ENCODE results near the gene POMT1. TPM values are rescaled to one million over a fixed set of nuclear protein-coding genes. Genes with fewer than 3 reads are reported as not detected.

The POMT1 gene
- total RNA-seq, 1 donor from 2014 or later, result 31.1 TPM

DNA sequence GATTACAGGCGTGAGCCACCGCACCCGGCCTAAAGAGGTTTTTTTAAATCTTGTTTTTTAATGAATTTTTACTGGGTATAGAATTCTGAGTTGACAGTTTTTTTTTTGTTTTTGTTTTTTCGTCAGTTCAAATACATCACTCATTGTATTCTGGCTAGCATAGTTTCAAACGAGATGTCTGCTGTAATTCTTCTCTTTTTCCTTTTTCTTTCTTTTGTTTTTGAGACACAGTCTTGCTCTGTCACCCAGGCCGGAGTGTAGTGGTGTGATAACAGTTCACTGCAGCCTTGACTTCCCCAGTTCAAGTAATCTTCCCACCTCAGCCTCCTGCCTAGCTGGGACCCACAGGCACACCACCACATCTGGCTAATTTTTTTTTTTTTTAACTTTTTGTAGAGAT is 40.4 kb downstream of the POMT1 start:
- peaks cover 38% of the 10 kb centered on the region for H3K9me3 Mint-ChIP-seq
- peaks cover 15% of the 10 kb centered on the region for H3K27me3 Mint-ChIP-seq (ENCODE audit: insufficient read depth, low read depth)
- H3K27ac Mint-ChIP-seq, result no peak overlapping the region
- Histone ChIP-seq H3K9ac (no peak overlapping the region), H3K79me2 (ENCODE audit: low read depth) (no peaks in the 10 kb centered on the region), H3K9me3 (ENCODE audit: low read depth) (peaks cover 13% of the 10 kb centered on the region), H3K36me3 (no peaks in the 10 kb centered on the region), H3K27ac (no peak overlapping the region), H3K4me2 (no peak overlapping the region), H3K27me3 (peaks cover 26% of the 10 kb centered on the region), H3K4me1 (no peaks in the 10 kb centered on the region), H4K20me1 (ENCODE audit: low read depth) (no peaks in the 10 kb centered on the region), H3K4me3 (no peak overlapping the region), H2AFZ (replicated peaks) (no peak overlapping the region), H3F3A (ENCODE audit: low read depth) (peaks cover 5% of the 10 kb centered on the region)
- no peaks in the 10 kb centered on the region for H3K36me3 Mint-ChIP-seq
- TF ChIP-seq, protein P1, sequence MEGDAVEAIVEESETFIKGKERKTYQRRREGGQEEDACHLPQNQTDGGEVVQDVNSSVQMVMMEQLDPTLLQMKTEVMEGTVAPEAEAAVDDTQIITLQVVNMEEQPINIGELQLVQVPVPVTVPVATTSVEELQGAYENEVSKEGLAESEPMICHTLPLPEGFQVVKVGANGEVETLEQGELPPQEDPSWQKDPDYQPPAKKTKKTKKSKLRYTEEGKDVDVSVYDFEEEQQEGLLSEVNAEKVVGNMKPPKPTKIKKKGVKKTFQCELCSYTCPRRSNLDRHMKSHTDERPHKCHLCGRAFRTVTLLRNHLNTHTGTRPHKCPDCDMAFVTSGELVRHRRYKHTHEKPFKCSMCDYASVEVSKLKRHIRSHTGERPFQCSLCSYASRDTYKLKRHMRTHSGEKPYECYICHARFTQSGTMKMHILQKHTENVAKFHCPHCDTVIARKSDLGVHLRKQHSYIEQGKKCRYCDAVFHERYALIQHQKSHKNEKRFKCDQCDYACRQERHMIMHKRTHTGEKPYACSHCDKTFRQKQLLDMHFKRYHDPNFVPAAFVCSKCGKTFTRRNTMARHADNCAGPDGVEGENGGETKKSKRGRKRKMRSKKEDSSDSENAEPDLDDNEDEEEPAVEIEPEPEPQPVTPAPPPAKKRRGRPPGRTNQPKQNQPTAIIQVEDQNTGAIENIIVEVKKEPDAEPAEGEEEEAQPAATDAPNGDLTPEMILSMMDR (IDR thresholded peaks at IDR 0.05), result no peak
- TF ChIP-seq EZH2phosphoT487 (IDR thresholded peaks at IDR 0.05), result no peak
- no peak for TF ChIP-seq EZH2 (IDR thresholded peaks at IDR 0.05)
- no peaks in the 10 kb centered on the region for H3K4me1 Mint-ChIP-seq
- DNase-seq (ENCODE audit: low spot score), result no peak
- H3K4me3 Mint-ChIP-seq, result no peak overlapping the region

DNA sequence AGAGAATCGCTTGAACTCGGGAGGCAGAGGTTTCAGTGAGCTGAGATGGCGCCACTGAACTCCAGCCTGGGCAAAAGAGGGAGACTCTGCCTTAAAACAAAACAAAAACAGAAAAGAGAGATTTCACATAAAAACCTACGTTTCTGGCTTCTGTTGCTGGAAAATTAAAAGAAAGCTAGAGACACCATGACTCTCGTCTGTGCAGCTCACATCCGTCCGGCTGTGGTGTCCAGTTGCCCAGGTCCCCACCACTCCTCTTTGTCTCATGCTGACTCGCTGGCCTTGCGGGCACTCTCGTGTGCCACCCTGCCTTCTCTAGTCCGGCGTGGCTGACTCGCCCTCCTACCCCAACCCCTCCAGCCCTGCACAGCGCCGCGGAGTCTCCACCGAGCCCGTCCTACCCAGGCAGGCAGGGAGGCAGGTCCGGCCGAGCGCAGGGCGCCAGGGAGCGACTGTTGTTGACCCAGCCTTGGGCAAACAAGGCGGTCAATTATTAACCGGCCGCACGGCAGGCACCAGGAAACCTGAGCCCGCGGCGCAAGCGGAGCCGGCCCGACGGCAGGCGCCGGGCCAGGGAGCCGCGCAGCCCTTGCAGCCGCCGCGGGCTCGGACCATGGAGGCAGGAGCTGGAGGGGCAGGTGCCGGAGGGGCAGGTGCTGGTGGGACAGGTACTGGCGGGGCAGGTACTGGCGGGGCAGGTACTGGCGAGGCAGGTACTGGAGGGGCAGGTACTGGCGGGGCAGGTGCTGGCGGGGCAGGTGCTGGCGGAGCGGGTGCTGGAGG is 42.5 kb downstream of the POMT1 start, which contains the start of gene PRRT1B:
PRRT1B (plus strand) TSS at position 521 of the 783 bp plus-strand sequence; CDS start at position 614, 93 bp downstream.
- peak within 1 kb of the TSS; percentile 35 for H3K4me3 Mint-ChIP-seq
- H3F3A ChIP-seq (ENCODE audit: low read depth), result peaks cover 5% of the 10 kb centered on the region
- no peaks in the 10 kb centered on the region for H3K4me1 ChIP-seq
- H3K4me1 Mint-ChIP-seq, result no peaks in the 10 kb centered on the region
- peaks cover 21% of the 10 kb centered on the region for H3K27me3 Mint-ChIP-seq (ENCODE audit: insufficient read depth, low read depth)
- DNase-seq (ENCODE audit: low spot score), result no peak
- peaks cover 41% of the 10 kb centered on the region for H3K9me3 Mint-ChIP-seq
- TF ChIP-seq EZH2 (IDR thresholded peaks at IDR 0.05), result no peak
- no peaks in the 10 kb centered on the region for H3K36me3 ChIP-seq
- H3K4me3 ChIP-seq, result no peak within 1 kb of the TSS
- no peak within 1 kb of the TSS for H3K9ac ChIP-seq
- H3K36me3 Mint-ChIP-seq, result no peaks in the 10 kb centered on the region
- peak within 1 kb of the TSS; percentile 13 for H3K4me2 ChIP-seq
- peaks cover 13% of the 10 kb centered on the region for H3K9me3 ChIP-seq (ENCODE audit: low read depth)
- H3K27me3 ChIP-seq, result peaks cover 26% of the 10 kb centered on the region
- H3K27ac Mint-ChIP-seq, result no peak within 1 kb of the TSS
- no peaks in the 10 kb centered on the region for H4K20me1 ChIP-seq (ENCODE audit: low read depth)
- no peak within 1 kb of the TSS for H2AFZ ChIP-seq (replicated peaks)
- no peak within 1 kb of the TSS for H3K27ac ChIP-seq
- no peaks in the 10 kb centered on the region for H3K79me2 ChIP-seq (ENCODE audit: low read depth)

DNA sequence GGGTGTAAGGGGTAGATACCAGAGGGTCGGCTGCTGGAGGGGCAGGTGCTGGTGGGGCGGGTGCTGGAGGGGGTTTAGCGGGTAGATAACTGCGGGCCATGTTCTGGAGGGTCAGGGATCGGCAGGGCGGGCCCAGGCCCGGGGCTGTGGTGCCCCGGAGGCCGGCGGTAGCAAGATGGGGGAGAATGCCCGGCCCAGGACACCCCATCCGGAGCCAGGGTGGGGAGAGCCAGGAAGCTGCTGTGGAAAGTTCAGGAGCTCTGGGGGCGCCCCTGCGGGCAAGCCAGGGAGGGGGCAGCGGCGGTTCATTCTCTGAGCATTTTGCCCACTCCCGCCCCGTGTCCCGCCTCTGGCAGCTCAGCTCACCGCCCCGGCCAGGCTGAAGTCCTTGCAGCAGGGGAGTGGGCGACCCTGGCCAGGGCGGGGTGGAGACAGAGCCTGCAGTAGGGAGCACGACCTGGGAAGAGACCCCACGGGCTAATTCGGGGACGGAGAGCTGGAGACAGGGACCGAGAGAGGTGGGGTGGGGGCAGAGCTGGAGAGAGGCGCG is 43.1 kb downstream of the POMT1 start:
- no peak overlapping the region for H2AFZ ChIP-seq (replicated peaks)
- peaks cover 26% of the 10 kb centered on the region for H3K27me3 ChIP-seq
- H3K27ac ChIP-seq, result no peak overlapping the region
- no peak overlapping the region for H3K4me3 Mint-ChIP-seq
- peak overlapping the region; percentile 13 for H3K4me2 ChIP-seq
- H3K4me3 ChIP-seq, result no peak overlapping the region
- no peak overlapping the region for H3K9ac ChIP-seq
- H3F3A ChIP-seq (ENCODE audit: low read depth), result peaks cover 5% of the 10 kb centered on the region
- H3K36me3 Mint-ChIP-seq, result no peaks in the 10 kb centered on the region
- peaks cover 13% of the 10 kb centered on the region for H3K9me3 ChIP-seq (ENCODE audit: low read depth)
- H3K36me3 ChIP-seq, result no peaks in the 10 kb centered on the region
- H3K4me1 Mint-ChIP-seq, result no peaks in the 10 kb centered on the region
- H4K20me1 ChIP-seq (ENCODE audit: low read depth), result no peaks in the 10 kb centered on the region
- no peaks in the 10 kb centered on the region for H3K4me1 ChIP-seq
- peaks cover 21% of the 10 kb centered on the region for H3K27me3 Mint-ChIP-seq (ENCODE audit: insufficient read depth, low read depth)
- H3K9me3 Mint-ChIP-seq, result peaks cover 41% of the 10 kb centered on the region
- no peak for DNase-seq (ENCODE audit: low spot score)
- no peak for TF ChIP-seq EZH2 (IDR thresholded peaks at IDR 0.05)
- TF ChIP-seq, protein P1 (IDR thresholded peaks at IDR 0.05), result no peak
- no peak for TF ChIP-seq EZH2phosphoT487 (IDR thresholded peaks at IDR 0.05)
- no peaks in the 10 kb centered on the region for H3K79me2 ChIP-seq (ENCODE audit: low read depth)
- no peak overlapping the region for H3K27ac Mint-ChIP-seq
